SJCRH30 (cell line): ENCODE measurements around the gene STAM2. TPM values are rescaled to one million over a fixed set of nuclear protein-coding genes. Genes with fewer than 3 reads are reported as not detected.
"Not testable (repeated sequence)": the region's sequence is repeated elsewhere in the genome, so short reads cannot be mapped to it uniquely, and the experiment has no call there.

Source experiments
- DNase-seq, 2 experiments: peaks; one replicate each; pipeline ENCODE4 v3.0.0-alpha.2; 2015 to 2020
- H3K27ac ChIP-seq: fragments of 250-450 bp; sonication (Bioruptor Pico); 2 replicates; pipeline ENCODE4 v1.5.1; 2020; ENCODE audit warnings: mild to moderate bottlenecking, moderate library complexity
- H3K27me3 ChIP-seq: fragments of 250-450 bp; sonication (Bioruptor Pico); 2 replicates; pipeline ENCODE4 v1.5.1; 2020; ENCODE audit warnings: mild to moderate bottlenecking, moderate library complexity
- H3K36me3 ChIP-seq: fragments of 250-450 bp; sonication (Bioruptor Pico); 2 replicates; pipeline ENCODE4 v1.5.1; 2020; ENCODE audit warnings: mild to moderate bottlenecking, moderate library complexity
- H3K4me1 ChIP-seq: fragments of 250-450 bp; sonication (Bioruptor Pico); 2 replicates; pipeline ENCODE4 v1.5.1; 2020; ENCODE audit warnings: mild to moderate bottlenecking, moderate library complexity
- H3K4me3 ChIP-seq: fragments of 250-450 bp; sonication (Bioruptor Pico); 2 replicates; pipeline ENCODE4 v1.5.1; 2020; ENCODE audit warnings: mild to moderate bottlenecking, moderate library complexity
- H3K9me3 ChIP-seq: fragments of 250-450 bp; sonication (Bioruptor Pico); replicated peaks from 2 replicates; pipeline ENCODE4 v1.5.1; 2020; ENCODE audit warnings: mild to moderate bottlenecking, moderate library complexity
- total RNA-seq: library from RNA; depleted of rRNA; stranded (reverse); fragments of >200 nt; shearing (Covaris generic); gene quantifications from 2 replicates; pipeline ENCODE4 v1.2.3, GENCODE V29; 2014

STAM2 gene
- total RNA-seq, 1 experiment from 2014 or later, result 15.9 TPM

DNA sequence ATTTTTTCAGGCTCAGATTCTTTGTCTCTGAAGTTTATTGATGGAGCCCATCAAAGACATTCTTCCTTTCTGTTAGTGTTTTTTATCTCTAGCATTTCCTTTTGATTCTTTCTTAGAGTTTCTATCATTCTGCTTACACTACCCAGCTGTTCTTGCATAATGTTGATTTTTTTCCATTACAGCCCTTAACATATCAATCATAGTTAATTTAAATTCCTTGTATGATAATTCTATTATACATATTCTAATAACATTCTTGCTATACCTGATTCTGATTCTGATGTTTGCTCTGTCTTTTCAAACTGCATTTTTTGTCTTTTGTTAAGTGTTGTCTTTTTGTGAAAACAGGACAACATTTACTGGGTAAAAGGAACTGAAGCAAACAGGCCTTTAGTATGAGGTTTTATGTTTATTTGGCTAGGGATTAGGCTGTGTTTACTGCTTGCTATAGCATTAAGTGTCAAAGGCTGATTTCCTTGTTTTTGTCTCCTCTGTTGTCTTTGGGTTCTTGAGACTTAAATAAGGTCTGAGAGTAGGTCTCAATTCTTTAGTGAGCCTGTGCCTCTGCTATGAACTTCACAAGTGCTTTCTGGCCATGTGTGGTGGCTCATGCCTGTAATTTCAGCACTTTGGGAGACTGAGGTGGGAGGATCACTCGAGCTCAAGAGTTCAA, 8.0 kb upstream of the STAM2 start:
- no peak overlapping the region for H3K4me3 ChIP-seq
- H3K9me3 ChIP-seq, result no peaks in the 10 kb centered on the region
- no peak overlapping the region for H3K27ac ChIP-seq
- no peaks in the 10 kb centered on the region for H3K36me3 ChIP-seq
- no peaks in the 10 kb centered on the region for H3K27me3 ChIP-seq
- H3K4me1 ChIP-seq, result no peaks in the 10 kb centered on the region
- DNase-seq, result no peak

DNA sequence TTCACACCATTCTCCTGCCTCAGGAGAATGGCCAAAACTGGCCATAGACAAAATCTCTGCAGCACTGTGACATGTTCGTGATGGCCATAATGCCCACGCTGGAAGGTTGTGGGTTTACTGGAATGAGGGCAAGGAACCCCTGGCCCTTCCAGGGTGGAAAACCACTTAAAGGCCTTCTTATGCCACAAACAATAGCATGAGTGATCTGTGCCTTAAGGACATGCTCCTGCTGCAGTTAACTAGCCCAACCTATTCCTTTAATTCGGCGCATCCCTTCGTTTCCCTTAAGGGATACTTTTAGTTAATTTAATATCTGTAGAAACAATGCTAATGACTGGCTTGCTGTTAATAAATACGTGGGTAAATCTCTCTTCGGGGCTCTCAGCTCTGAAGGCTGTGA, 2.1 kb upstream of the STAM2 start:
- not testable (repeated sequence) for H3K27me3 ChIP-seq, H3K9me3 ChIP-seq, H3K4me1 ChIP-seq, DNase-seq, H3K36me3 ChIP-seq, H3K27ac ChIP-seq, H3K4me3 ChIP-seq

DNA sequence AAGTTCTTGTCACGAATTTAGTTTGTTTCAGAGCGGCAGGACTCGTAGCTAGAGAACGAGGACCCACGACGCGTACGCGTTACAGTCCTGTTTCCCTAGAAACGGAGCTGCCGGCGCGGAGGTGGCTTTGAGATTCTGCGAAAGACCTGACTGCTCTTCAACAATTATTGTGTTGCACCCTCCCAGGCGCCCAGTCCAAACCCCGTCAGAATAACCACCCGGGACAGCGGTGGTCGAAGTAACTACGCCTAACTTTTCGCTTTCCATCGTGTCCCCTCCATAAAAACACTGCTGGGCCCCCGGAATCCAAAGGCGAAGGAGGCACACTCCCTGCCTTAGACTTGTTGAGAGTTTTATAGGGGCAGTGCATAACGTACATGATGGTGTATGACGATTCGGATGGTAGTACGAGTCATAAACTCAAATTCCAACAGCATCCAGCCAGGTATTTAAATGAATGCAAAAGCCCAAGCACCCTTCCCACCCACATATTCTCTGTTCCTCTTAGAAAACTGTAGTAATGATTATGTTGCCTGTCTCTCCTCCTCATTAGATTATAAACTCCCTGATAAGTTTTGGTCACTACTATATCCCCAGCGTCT, 651 bp upstream of the STAM2 start:
- Histone ChIP-seq H3K27ac (peak overlapping the region; percentile 95), H3K9me3 (no peaks in the 10 kb centered on the region), H3K4me1 (no peaks in the 10 kb centered on the region), H3K27me3 (no peaks in the 10 kb centered on the region), H3K4me3 (peak overlapping the region; percentile 86), H3K36me3 (no peaks in the 10 kb centered on the region)
- DNase-seq, result no peak

DNA sequence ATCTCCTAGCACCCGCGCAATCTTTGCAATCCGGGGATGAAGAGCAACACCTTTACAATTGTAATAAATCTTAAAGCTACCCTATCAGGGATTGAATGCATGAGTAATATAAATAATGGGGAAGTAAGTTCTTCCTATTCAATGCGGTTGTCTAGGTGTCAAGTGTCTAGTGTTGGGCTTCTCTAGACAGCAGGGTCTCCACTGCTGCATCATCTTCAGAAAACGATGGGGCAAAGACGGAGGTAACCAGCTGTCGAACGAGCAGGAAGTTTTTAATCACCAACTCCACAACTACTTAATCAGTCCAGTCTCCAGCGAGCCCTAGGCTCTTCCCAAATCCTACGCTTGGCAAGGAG, 573 bp downstream of the STAM2 start:
- Histone ChIP-seq H3K4me3 (peak overlapping the region; percentile 86), H3K9me3 (no peaks in the 10 kb centered on the region), H3K36me3 (no peaks in the 10 kb centered on the region), H3K27ac (peak overlapping the region; percentile 95), H3K27me3 (no peaks in the 10 kb centered on the region), H3K4me1 (no peaks in the 10 kb centered on the region)
- no peak for DNase-seq

DNA sequence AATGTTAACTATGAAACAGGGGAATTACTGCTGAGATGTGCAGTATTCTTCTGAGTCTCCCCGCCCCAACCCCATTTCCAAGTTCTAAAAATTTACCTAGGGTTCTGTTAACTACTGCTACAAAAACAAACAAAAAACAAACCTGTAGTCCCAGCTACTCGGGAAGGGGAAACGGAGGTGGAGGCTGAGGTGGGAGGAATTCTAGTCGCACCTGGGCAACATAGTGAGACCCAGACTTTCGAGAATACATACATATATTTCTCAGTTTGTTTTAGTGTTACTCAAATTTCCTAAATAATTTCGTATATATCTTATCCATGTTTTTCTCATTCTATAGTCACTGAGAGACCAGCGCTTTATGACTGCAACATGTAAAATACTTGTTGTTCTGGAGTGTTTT, 989 bp downstream of the STAM2 start:
- Histone ChIP-seq H3K4me1 (no peaks in the 10 kb centered on the region), H3K27ac (no peak overlapping the region), H3K27me3 (no peaks in the 10 kb centered on the region), H3K9me3 (no peaks in the 10 kb centered on the region), H3K36me3 (no peaks in the 10 kb centered on the region), H3K4me3 (peak overlapping the region; percentile 86)
- no peak for DNase-seq

DNA sequence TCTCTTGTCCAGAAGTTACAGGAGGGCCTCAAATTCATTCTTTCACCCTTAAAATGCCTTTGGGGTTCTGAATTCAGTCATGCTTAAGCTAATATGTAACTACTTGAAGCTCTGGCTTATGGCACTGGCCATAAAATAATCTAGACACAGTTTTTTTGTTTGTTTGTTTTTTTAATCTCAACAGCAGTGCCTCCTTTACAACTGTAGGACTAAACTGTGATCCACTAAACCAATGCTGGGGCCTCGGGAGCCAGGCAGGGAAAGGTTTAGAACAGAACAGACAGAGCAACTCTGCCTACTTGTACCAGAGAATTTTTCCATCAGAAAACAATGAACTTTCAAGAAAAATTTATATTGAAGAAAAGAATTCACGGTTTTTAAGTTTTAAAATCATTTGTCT, 1.7 kb downstream of the STAM2 start:
- no peak overlapping the region for H3K27ac ChIP-seq
- no peaks in the 10 kb centered on the region for H3K9me3 ChIP-seq
- no peaks in the 10 kb centered on the region for H3K4me1 ChIP-seq
- H3K4me3 ChIP-seq, result no peak overlapping the region
- no peak for DNase-seq
- H3K27me3 ChIP-seq, result no peaks in the 10 kb centered on the region
- H3K36me3 ChIP-seq, result no peaks in the 10 kb centered on the region

DNA sequence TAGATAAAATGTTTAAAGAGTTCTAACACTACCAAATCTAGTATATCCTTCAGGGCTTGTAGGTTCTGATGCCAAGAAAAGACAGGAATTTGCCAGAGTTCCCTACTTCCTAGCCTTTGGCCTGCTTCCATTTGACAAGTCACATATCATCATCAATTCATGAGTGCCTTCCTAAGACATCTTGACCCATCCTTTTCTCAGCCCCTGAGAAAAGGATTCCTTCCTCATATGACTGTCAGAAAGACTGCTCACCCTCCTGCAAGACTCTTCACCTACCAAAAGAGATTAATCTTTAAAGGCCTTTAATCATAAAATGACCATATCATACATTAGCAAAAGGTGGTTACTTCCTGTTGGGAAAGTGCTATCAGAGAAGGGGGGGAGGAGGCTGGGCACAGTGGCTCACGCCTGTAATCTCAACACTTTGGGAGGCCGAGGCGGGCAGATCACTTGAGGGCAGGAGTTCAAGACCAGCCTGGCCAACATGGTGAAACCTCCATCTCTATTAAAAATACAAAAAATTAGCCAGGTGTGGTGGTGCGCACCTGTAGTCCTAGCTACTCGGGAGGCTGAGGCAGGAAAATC, 3.3 kb downstream of the STAM2 start:
- not testable (repeated sequence) for H3K4me3 ChIP-seq, H3K27me3 ChIP-seq, DNase-seq, H3K9me3 ChIP-seq, H3K27ac ChIP-seq, H3K4me1 ChIP-seq, H3K36me3 ChIP-seq

DNA sequence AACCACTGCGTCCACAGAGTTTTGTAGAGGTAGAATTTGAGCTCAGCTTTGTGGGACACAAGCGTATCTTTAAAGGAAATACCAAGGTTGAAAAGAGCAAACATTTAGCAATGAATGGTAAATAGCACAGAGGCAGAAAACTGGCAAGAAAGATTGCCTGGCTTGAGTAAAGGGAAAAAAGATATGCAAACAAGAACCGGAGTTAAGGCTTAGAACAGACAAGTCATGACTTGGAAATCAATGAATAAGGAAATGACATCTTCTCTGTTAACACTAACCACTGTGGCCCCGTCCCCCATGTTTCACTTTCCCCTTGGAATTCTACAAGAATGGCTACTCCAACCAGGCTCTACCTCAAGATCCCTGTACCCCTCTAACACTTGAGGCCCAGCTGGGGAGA, 3.8 kb downstream of the STAM2 start:
- Histone ChIP-seq H3K9me3 (no peaks in the 10 kb centered on the region), H3K4me1 (no peaks in the 10 kb centered on the region), H3K4me3 (no peak overlapping the region), H3K27ac (no peak overlapping the region), H3K27me3 (no peaks in the 10 kb centered on the region), H3K36me3 (no peaks in the 10 kb centered on the region)
- DNase-seq, result no peak

DNA sequence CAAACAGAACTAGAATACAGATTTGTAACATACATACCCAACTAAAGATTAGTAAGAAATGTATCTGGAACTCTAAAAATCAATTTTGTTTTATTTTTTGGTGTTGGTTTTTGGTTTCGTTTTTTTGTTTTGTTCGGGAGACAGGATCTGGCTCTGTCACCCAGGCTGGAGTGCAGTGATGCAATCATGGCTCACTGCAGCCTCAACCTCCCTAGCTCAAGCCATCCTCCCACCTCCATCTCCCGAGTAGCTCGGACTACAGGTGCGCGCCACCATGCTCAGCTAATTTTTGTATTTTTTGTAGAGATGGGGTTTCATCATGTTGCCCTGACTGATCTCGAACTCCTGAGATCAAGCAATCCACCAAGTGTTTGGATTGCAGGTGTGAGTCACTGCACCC, 6.4 kb downstream of the STAM2 start:
- not testable (repeated sequence) for H3K27ac ChIP-seq, H3K4me3 ChIP-seq, H3K36me3 ChIP-seq, H3K9me3 ChIP-seq, DNase-seq, H3K4me1 ChIP-seq, H3K27me3 ChIP-seq

DNA sequence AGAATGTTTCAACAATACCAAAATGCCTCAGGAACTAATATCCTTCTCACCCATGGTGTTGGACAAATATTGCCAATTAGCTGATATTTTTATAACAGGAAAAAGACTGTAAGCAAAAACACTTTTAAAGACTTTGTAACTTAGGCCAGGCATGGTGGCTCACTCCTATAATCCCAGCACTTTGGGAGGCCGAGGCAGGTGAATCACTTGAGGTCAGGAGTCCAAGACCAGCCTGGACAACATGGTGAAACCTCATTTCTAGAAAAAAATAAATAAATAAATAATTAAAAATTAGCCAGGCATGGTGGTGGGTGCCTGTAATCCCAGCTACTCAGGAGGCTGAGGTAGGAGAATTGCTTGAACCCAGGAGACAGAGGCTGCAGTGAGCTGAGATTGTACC, 8.1 kb downstream of the STAM2 start:
- H3K27me3 ChIP-seq, DNase-seq, H3K4me1 ChIP-seq, H3K4me3 ChIP-seq, H3K27ac ChIP-seq, H3K9me3 ChIP-seq, H3K36me3 ChIP-seq: not testable (repeated sequence)

DNA sequence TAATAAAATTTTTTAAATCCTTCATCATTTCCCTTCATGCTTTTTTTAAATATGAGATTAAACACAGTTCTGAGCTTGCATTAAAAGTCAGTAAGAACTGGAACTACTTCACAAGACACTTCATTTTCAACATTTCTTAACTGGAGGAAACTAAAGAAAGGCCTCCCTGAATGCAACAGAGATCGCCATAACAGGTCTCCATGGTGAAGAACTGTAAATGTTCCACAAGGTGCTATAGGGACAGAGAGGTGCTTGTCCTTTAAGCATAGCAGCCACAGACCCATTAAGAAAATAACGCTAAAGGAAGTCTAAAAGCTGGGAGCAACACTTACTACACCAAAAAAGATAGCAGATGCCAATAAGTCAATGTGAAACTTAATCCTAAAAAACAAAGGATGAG, 8.5 kb downstream of the STAM2 start:
- Histone ChIP-seq H3K4me3 (no peak overlapping the region), H3K36me3 (no peaks in the 10 kb centered on the region), H3K27ac (no peak overlapping the region), H3K4me1 (no peaks in the 10 kb centered on the region), H3K27me3 (no peaks in the 10 kb centered on the region), H3K9me3 (no peaks in the 10 kb centered on the region)
- DNase-seq, result no peak

DNA sequence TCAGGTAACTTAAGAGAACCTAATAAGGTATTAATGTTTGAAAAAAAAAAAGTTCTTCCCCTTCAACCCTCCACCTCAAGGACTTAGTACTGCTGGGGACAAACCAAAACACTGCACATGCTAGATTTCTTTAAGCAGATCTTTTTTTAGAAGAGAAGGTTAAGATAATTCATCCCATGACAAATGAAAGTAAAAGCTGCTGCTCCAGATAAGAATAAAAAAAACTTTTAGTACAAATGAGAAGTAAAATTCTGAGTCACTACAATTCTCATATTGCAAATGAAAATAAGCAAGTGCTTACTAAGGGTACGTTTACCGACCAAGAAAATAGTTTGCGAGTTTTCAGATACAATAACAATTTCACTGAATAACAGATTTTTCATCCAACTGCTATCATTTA, 8.9 kb downstream of the STAM2 start:
- Histone ChIP-seq H3K36me3 (no peaks in the 10 kb centered on the region), H3K9me3 (no peaks in the 10 kb centered on the region; the same call in 1 of the 2 replicates), H3K4me1 (no peaks in the 10 kb centered on the region), H3K27me3 (no peaks in the 10 kb centered on the region), H3K4me3 (no peak overlapping the region), H3K27ac (no peak overlapping the region)
- DNase-seq, result no peak

DNA sequence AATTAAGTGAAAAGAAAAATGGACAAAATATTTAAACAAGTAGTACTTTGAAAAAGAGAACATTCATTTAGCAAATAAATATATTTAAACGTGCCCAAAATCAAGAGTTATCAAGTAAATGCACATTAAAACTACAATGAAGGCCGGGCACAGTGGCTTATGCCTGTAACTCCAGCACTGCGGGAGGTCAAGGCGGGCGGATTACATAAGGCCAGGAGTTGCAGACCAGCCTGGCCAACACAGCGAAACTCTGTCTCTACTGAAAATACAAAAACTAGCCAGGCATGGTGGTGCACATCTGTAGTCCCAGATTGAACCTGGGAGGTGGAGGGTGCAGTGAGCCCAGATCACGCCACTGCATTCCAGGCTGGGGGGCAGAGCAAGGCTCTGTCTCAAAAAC, 9.8 kb downstream of the STAM2 start:
- no peaks in the 10 kb centered on the region for H3K27me3 ChIP-seq
- no peaks in the 10 kb centered on the region; the same call in 1 of the 2 replicates for H3K9me3 ChIP-seq
- H3K4me1 ChIP-seq, result no peaks in the 10 kb centered on the region
- H3K36me3 ChIP-seq, result no peaks in the 10 kb centered on the region
- no peak for DNase-seq
- H3K4me3 ChIP-seq, result no peak overlapping the region
- H3K27ac ChIP-seq, result no peak overlapping the region

DNA sequence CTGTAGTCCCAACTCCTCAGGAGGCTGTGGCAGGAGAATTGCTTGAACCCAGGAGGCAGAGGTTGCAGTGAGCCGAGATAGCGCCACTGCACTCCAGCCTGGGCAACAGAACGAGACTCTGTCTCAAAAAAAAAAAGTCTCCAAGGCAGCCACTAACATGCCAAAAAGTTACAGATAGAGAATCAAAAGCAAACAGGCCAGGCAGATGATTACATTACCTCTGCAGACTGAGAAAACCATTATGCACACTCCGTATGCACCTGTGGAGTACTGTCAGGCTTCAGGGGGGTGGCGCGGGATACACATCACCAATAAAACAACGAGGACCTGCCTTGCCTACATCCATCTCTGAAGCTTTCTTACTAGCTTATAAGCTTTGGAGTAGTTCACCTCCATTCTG, 10.3 kb downstream of the STAM2 start:
- Histone ChIP-seq H3K27ac (no peak overlapping the region), H3K4me1 (no peaks in the 10 kb centered on the region), H3K9me3 (no peaks in the 10 kb centered on the region; the same call in 1 of the 2 replicates), H3K27me3 (no peaks in the 10 kb centered on the region), H3K36me3 (no peaks in the 10 kb centered on the region), H3K4me3 (no peak overlapping the region)
- DNase-seq, result no peak

DNA sequence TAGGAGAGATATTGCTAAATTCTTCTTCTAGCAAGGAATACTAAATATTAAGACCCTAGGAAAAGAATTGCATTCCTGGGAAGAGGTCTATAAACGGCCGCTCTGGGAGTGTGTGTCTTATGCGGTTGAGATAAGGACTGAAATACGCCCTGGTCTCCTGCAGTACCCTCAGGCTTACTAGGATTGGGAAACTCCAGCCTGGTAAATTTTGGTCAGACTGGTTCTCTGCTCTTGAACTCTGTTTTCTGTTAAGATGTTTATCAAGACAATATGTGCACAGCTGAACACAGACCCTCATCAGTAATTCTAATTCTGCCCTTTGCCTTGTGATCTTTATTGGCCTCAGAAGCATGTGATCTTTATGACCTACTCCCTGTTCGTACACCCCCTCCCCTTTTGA, 11.9 kb downstream of the STAM2 start:
- not testable (repeated sequence) for H3K4me3 ChIP-seq, H3K9me3 ChIP-seq, DNase-seq, H3K27ac ChIP-seq, H3K27me3 ChIP-seq, H3K36me3 ChIP-seq, H3K4me1 ChIP-seq

DNA sequence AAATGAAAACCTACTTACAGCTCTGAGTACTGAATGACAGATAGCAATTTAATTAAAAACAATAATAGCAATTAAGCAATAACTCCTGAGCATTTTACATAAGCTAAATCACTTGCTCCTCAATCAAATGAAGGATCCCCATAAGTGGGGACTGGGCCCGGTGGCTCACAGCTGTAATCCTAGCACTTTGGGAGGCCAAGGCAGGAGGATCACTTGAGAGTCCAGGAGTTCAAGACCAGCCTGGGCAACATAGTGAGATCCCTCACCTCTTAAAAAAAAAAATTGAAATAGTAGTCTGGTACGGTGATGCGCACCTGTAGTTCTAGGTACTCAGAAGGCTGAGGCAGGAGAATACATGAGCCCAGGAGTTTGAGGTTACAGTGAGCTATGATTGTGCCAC, 13.4 kb downstream of the STAM2 start:
- no peak overlapping the region for H3K4me3 ChIP-seq
- H3K36me3 ChIP-seq, result no peaks in the 10 kb centered on the region
- no peak overlapping the region for H3K27ac ChIP-seq
- no peaks in the 10 kb centered on the region for H3K27me3 ChIP-seq
- H3K9me3 ChIP-seq, result no peaks in the 10 kb centered on the region; the same call in 1 of the 2 replicates
- no peaks in the 10 kb centered on the region for H3K4me1 ChIP-seq
- DNase-seq, result no peak
